Measurements from ENCODE around the gene DPP10.

The DPP10 gene

GRCh38 chr2:114698520-114698919, 256.1 kb downstream of the DPP10 start (continued):
- no peak for TF ChIP-seq ZNF792 (tag by site-specific recombination; IDR thresholded peaks at IDR 0.05)
- TF ChIP-seq ZNF121 (tag by site-specific recombination; IDR thresholded peaks at IDR 0.05) = no peak
- TF ChIP-seq ZNF146 (tag by site-specific recombination; IDR thresholded peaks at IDR 0.05) = no peak
- TF ChIP-seq ZNF2 (tag by site-specific recombination; IDR thresholded peaks at IDR 0.05) = no peak

- H3K36me3 ChIP-seq (ENCODE audit: control insufficient read depth in 2 of 2, insufficient read depth in 1 of 2, low read length in 2 of 2) = no peaks in the 10 kb centered on the region
- CTCF ChIA-PET = no interaction called here
- TF ChIP-seq FEZF1 (tag by site-specific recombination; IDR thresholded peaks at IDR 0.05) (no peak), ZBTB11 (tag by site-specific recombination; conservative IDR thresholded peaks at IDR 0.05; ENCODE audit: low read depth) (no peak), ATF2 (tag by site-specific recombination; IDR thresholded peaks at IDR 0.05; ENCODE audit: low read depth) (no peak), ZNF140 (tag by site-specific recombination; IDR thresholded peaks at IDR 0.05) (no peak), SP7 (tag by site-specific recombination; IDR thresholded peaks at IDR 0.05) (no peak), ZNF394 (tag by site-specific recombination; IDR thresholded peaks at IDR 0.05; ENCODE audit: borderline replicate concordance) (no peak)
- POLR2A ChIA-PET = no interaction called here
- no peak overlapping the region for H3K4me3 ChIP-seq (ENCODE audit: low read depth, low read length)
- H3K27ac ChIP-seq (ENCODE audit: extremely low read depth, low read depth, low read length) = no peak overlapping the region
- no peaks in the 10 kb centered on the region for H3K4me1 ChIP-seq (ENCODE audit: control insufficient read depth, insufficient read depth, low read length)
- no peaks in the 10 kb centered on the region for H3K9me3 ChIP-seq (ENCODE audit: control insufficient read depth, insufficient read depth, low read depth, low read length)
Measured at GRCh38 chr2:114699423-114699944, 257.0 kb downstream of the DPP10 start.

GRCh38 chr2:114700440-114700839, 258.0 kb downstream of the DPP10 start:
- H3K9me3 ChIP-seq (ENCODE audit: control insufficient read depth, insufficient read depth, low read depth, low read length) = no peaks in the 10 kb centered on the region
- ChIA-PET POLR2A (no interaction called here), CTCF (no interaction called here)
- no peak overlapping the region for H3K4me3 ChIP-seq (ENCODE audit: low read depth, low read length)
- no peak overlapping the region for H3K27ac ChIP-seq (ENCODE audit: extremely low read depth, low read depth, low read length)
- no peaks in the 10 kb centered on the region for H3K36me3 ChIP-seq (ENCODE audit: control insufficient read depth in 2 of 2, insufficient read depth in 1 of 2, low read length in 2 of 2)
- no peaks in the 10 kb centered on the region for H3K4me1 ChIP-seq (ENCODE audit: control insufficient read depth, insufficient read depth, low read length)
- TF ChIP-seq ZNF335 (tag by site-specific recombination; conservative IDR thresholded peaks at IDR 0.05) = no peak
- TF ChIP-seq ZNF114 (tag by site-specific recombination; IDR thresholded peaks at IDR 0.05) = no peak
- no peak for TF ChIP-seq SCRT1 (tag by site-specific recombination; IDR thresholded peaks at IDR 0.05; ENCODE audit: borderline replicate concordance)
- no peak for TF ChIP-seq ZNF391 (tag by site-specific recombination; IDR thresholded peaks at IDR 0.05; ENCODE audit: borderline replicate concordance, low read depth)
- TF ChIP-seq ZFP3 (tag by site-specific recombination; IDR thresholded peaks at IDR 0.05; ENCODE audit: low read depth) = no peak
- no peak for TF ChIP-seq ZNF626 (tag by site-specific recombination; IDR thresholded peaks at IDR 0.05)
- no peak for TF ChIP-seq PRDM10 (tag by site-specific recombination; IDR thresholded peaks at IDR 0.05)
- TF ChIP-seq ZNF518A (tag by site-specific recombination; conservative IDR thresholded peaks at IDR 0.05; ENCODE audit: low read depth) = no peak
- no peak for TF ChIP-seq ZNF174 (tag by site-specific recombination; IDR thresholded peaks at IDR 0.05)
- TF ChIP-seq ZNF157 (tag by site-specific recombination; IDR thresholded peaks at IDR 0.05) = no peak
- TF ChIP-seq FEZF1 (tag by site-specific recombination; IDR thresholded peaks at IDR 0.05) = no peak
